Mesenchymal stem cell (in vitro differentiated cells and primary cell): ENCODE results near the gene TLCD5.

Source experiments
- DNase-seq: peaks from one replicate; pipeline ENCODE4 v3.0.0-alpha.2; 2013
- H2AFZ ChIP-seq: one replicate; pipeline ENCODE4 v1.6.1; 2013; ENCODE audit warnings: low read depth, mild to moderate bottlenecking, control low read depth, inconsistent platforms, low read length, moderate library complexity
- H2AK5ac ChIP-seq: 2 replicates; pipeline ENCODE4 v1.6.1; 2013; ENCODE audit warnings: low read length, moderate library complexity, mild to moderate bottlenecking, inconsistent platforms; ENCODE audit not compliant: severe bottlenecking
- H2BK120ac ChIP-seq: one replicate; pipeline ENCODE4 v1.6.1; 2013; ENCODE audit warnings: low read depth, mild to moderate bottlenecking, inconsistent platforms, low read length, moderate library complexity
- H2BK12ac ChIP-seq, 2 experiments: one replicate each; pipeline ENCODE4 v1.6.1; 2013; ENCODE audit warnings: inconsistent platforms in 2 of 2, low read length in 2 of 2, mild to moderate bottlenecking in 2 of 2, moderate library complexity in 2 of 2, control low read depth in 1 of 2
- H2BK15ac ChIP-seq: one replicate; pipeline ENCODE4 v1.6.1; 2013; ENCODE audit warnings: mild to moderate bottlenecking, low read depth, inconsistent platforms; ENCODE audit not compliant: poor library complexity, severe bottlenecking
- H2BK5ac ChIP-seq: 2 replicates; pipeline ENCODE4 v1.6.1; 2013; ENCODE audit warnings: low read depth, mild to moderate bottlenecking, low read length, control low read depth, inconsistent platforms; ENCODE audit not compliant: poor library complexity, severe bottlenecking
- H3K14ac ChIP-seq, 2 experiments: one replicate each; pipeline ENCODE4 v1.6.1; 2013; ENCODE audit warnings: inconsistent platforms in 2 of 2, low read length in 2 of 2, control low read depth in 1 of 2, mild to moderate bottlenecking in 1 of 2, moderate library complexity in 1 of 2
- H3K18ac ChIP-seq, 2 experiments: one replicate each; pipeline ENCODE4 v1.6.1; 2013; ENCODE audit warnings: inconsistent platforms in 2 of 2, low read length in 2 of 2, control low read depth in 1 of 2, low read depth in 1 of 2, mild to moderate bottlenecking in 1 of 2
- H3K23ac ChIP-seq, 2 experiments: one replicate each; pipeline ENCODE4 v1.6.1; 2013; ENCODE audit warnings: inconsistent platforms in 2 of 2, low read length in 2 of 2, mild to moderate bottlenecking in 2 of 2, moderate library complexity in 2 of 2, control low read depth in 1 of 2
- H3K27ac ChIP-seq: 2 replicates; pipeline ENCODE4 v1.5.1; 2013; ENCODE audit warnings: mild to moderate bottlenecking, moderate library complexity, low read length, control low read depth, inconsistent platforms; ENCODE audit not compliant: poor library complexity, severe bottlenecking
- H3K27me3 ChIP-seq, 2 experiments: 2 replicates each; pipeline versions ENCODE4 v1.6.1 to v1.7.0; 2013; ENCODE audit warnings: low read length in 2 of 2, mild to moderate bottlenecking in 2 of 2, moderate library complexity in 2 of 2, control low read depth in 1 of 2, inconsistent platforms in 1 of 2; ENCODE audit not compliant: control insufficient read depth in 1 of 2, insufficient read depth in 1 of 2
- H3K36me3 ChIP-seq, 2 experiments: 2 replicates each; pipeline versions ENCODE4 v1.6.1 to v1.7.0; 2013; ENCODE audit warnings: low read length in 2 of 2, control low read depth in 1 of 2, inconsistent platforms in 1 of 2, low read depth in 1 of 2, mild to moderate bottlenecking in 1 of 2; ENCODE audit not compliant: insufficient read depth in 2 of 2, control insufficient read depth in 1 of 2
- H3K4ac ChIP-seq, 2 experiments: one replicate each; pipeline ENCODE4 v1.6.1; 2013; ENCODE audit warnings: inconsistent platforms in 2 of 2, low read length in 2 of 2, mild to moderate bottlenecking in 2 of 2, moderate library complexity in 2 of 2, control low read depth in 1 of 2, low read depth in 1 of 2
- H3K4me1 ChIP-seq: 2 replicates; pipeline ENCODE4 v1.6.1; 2013; ENCODE audit warnings: low read depth, low read length, control low read depth; ENCODE audit not compliant: control insufficient read depth, insufficient read depth
- H3K4me2 ChIP-seq: 2 replicates; pipeline ENCODE4 v1.6.1; 2013; ENCODE audit warnings: low read length, mild to moderate bottlenecking, inconsistent platforms; ENCODE audit not compliant: poor library complexity, severe bottlenecking
- H3K4me3 ChIP-seq, 2 experiments: 2 replicates each; pipeline versions ENCODE4 v1.5.1 to v1.7.0; 2013; ENCODE audit warnings: low read length in 2 of 2, mild to moderate bottlenecking in 2 of 2, control low read depth in 1 of 2, low read depth in 1 of 2; ENCODE audit not compliant: insufficient read depth in 1 of 2
- H3K79me1 ChIP-seq: replicated peaks from 2 replicates; pipeline ENCODE4 v1.6.1; 2013; ENCODE audit warnings: mild to moderate bottlenecking, control low read depth, low read length, inconsistent platforms; ENCODE audit not compliant: poor library complexity, severe bottlenecking
- H3K9ac ChIP-seq: 2 replicates; pipeline ENCODE4 v1.7.0; 2013; ENCODE audit warnings: mild to moderate bottlenecking, low read length, moderate library complexity
- H3K9me3 ChIP-seq: 2 replicates; pipeline ENCODE4 v1.7.0; 2013; ENCODE audit warnings: mild to moderate bottlenecking, low read length; ENCODE audit not compliant: control insufficient read depth
- H4K8ac ChIP-seq: one replicate; pipeline ENCODE4 v1.6.1; 2013; ENCODE audit warnings: inconsistent platforms, mild to moderate bottlenecking, low read length, moderate library complexity
- H4K91ac ChIP-seq: one replicate; pipeline ENCODE4 v1.6.1; 2013; ENCODE audit warnings: mild to moderate bottlenecking, low read length, inconsistent platforms
- WGBS: methylation state at CpG from one replicate; pipeline ENCODE4 v1.1.7; 2013; ENCODE audit warnings: mixed read lengths; 5-methylcytosine and 5-hydroxymethylcytosine counted together

TLCD5 gene

DNA sequence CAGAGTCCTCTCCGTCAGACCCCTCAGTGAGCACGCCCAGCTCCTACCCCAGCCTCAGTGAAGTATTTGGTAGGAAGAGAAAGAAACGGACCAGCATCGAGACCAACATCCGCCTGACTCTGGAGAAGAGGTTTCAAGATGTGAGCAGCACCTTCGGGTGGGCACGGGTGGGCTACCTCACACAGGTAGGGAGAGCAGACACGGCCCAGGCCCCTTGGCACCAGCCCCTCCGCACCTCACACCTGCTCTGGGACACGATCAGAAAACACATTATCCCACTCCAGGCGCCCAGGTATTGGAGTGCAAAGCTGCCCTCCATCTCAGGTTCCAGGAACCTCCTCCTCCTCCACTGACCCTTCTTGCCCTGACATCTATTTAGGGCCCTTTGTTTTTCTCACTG is 17.6 kb upstream of the TLCD5 start:
- H4K8ac ChIP-seq: no peak overlapping the region
- H2BK15ac ChIP-seq: no peak overlapping the region
- H4K91ac ChIP-seq: no peak overlapping the region
- no peak overlapping the region for H2BK12ac ChIP-seq
- H3K14ac ChIP-seq: no peak overlapping the region
- no peak overlapping the region for H3K4ac ChIP-seq
- no peak for DNase-seq
- no peak overlapping the region for H2AFZ ChIP-seq
- no peak overlapping the region for H3K18ac ChIP-seq
- no peak overlapping the region for H2BK120ac ChIP-seq
- H3K9ac ChIP-seq: no peak overlapping the region
- no peak overlapping the region for H2BK5ac ChIP-seq
- no peaks in the 10 kb centered on the region for H3K79me1 ChIP-seq
- no peak overlapping the region for H3K23ac ChIP-seq
- 97% methylated on average over 8 of the region's 11 CpGs for WGBS
- no peak overlapping the region for H2AK5ac ChIP-seq
- no peak overlapping the region for H3K4me2 ChIP-seq
- H3K36me3 ChIP-seq: no peaks in the 10 kb centered on the region
- H3K4me3 ChIP-seq: no peak overlapping the region
- no peaks in the 10 kb centered on the region for H3K9me3 ChIP-seq
- peaks cover 1% of the 10 kb centered on the region for H3K4me1 ChIP-seq
- no peak overlapping the region for H3K27ac ChIP-seq
- H3K27me3 ChIP-seq: peaks cover 0 to 26% of the 10 kb centered on the region in 2 experiments

DNA sequence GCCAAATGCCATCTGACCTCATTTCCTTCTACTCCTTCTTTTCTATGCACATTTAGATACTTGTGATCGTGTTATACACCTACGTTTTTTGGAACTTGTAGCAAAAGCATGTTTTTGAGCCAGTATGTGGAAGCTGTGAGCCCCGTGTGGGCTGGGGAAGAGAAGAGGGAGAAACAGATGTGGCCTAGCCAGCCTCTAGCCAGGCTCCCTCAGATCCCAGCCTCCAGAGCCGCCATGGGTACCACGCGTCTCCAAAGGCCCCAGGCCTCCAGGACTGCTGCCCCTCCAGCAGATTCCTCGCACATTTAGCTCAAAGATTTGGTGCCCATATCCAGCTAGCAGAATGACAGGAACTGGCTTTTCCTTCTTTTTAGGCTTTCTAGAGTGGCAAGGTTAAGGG is 17.0 kb upstream of the TLCD5 start:
- Histone ChIP-seq H2BK5ac (no peak overlapping the region), H3K27me3 (peaks cover 0 to 26% of the 10 kb centered on the region in 2 experiments), H3K4me1 (peaks cover 1% of the 10 kb centered on the region), H2BK15ac (no peak overlapping the region), H3K79me1 (no peaks in the 10 kb centered on the region), H3K27ac (no peak overlapping the region), H4K91ac (no peak overlapping the region), H3K9ac (no peak overlapping the region), H3K4me2 (no peak overlapping the region), H3K9me3 (no peaks in the 10 kb centered on the region), H3K18ac (no peak overlapping the region), H3K4ac (no peak overlapping the region), H2AK5ac (no peak overlapping the region), H3K36me3 (no peaks in the 10 kb centered on the region), H3K14ac (no peak overlapping the region), H2BK12ac (no peak overlapping the region), H2AFZ (no peak overlapping the region), H3K23ac (no peak overlapping the region), H4K8ac (no peak overlapping the region), H3K4me3 (no peak overlapping the region), H2BK120ac (no peak overlapping the region)
- DNase-seq: no peak
- 95% methylated on average over 7 of the region's 7 CpGs for WGBS

DNA sequence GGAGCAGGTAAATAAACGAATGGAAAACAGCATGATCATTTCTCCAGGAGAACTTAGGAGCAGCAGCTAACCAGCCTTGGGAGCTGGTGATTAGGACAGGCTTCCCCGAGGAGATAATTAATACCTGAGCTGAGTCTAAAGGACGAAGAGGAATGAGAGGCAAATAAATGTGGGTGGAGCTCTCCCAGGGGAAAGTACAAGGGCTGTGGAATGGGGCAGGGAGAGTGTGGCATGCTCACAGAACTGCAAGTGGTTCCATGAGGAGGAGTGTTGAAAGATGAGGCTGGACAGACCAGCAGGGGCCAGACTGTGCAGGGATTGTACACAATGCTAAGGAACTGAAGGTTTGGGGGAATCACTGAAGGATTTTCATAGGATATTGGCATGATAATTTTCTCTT is 14.2 kb upstream of the TLCD5 start:
- H3K4me1 ChIP-seq: peaks cover 1% of the 10 kb centered on the region
- no peak overlapping the region for H2BK12ac ChIP-seq
- H2BK5ac ChIP-seq: no peak overlapping the region
- H2AFZ ChIP-seq: no peak overlapping the region
- no peak overlapping the region for H3K23ac ChIP-seq
- H4K8ac ChIP-seq: no peak overlapping the region
- H2BK120ac ChIP-seq: no peak overlapping the region
- 79% methylated on average over 3 of the region's 3 CpGs for whole genome bisulfite sequencing
- no peak overlapping the region for H3K14ac ChIP-seq
- H3K79me1 ChIP-seq: no peaks in the 10 kb centered on the region
- no peaks in the 10 kb centered on the region for H3K9me3 ChIP-seq
- no peak overlapping the region for H3K27ac ChIP-seq
- DNase-seq: no peak
- H3K4ac ChIP-seq: no peak overlapping the region
- H4K91ac ChIP-seq: no peak overlapping the region
- H3K27me3 ChIP-seq: peaks cover 0 to 26% of the 10 kb centered on the region in 2 experiments
- no peaks in the 10 kb centered on the region for H3K36me3 ChIP-seq
- H3K4me3 ChIP-seq: no peak overlapping the region
- no peak overlapping the region for H3K4me2 ChIP-seq
- H2AK5ac ChIP-seq: no peak overlapping the region
- no peak overlapping the region for H2BK15ac ChIP-seq
- H3K9ac ChIP-seq: no peak overlapping the region
- no peak overlapping the region for H3K18ac ChIP-seq

DNA sequence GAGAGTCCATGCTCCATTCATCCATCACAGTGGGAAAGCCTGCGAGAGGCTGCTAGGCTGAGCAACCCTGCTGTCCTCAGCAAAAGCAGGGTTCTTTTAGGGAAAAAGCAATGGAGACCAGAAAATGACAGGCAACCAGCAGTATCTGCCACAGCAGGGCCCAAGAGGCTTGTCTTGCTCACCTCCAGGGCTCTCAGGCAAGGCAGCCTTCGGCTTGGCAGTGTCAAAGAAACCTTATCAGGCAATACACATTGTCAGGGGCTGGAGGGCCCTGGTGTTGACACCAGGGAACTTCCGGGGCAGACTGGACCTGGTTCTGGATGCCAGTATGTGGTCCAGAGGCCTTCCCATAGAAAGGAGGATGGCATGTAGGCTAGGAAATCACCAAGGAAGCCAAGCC is 10.2 kb upstream of the TLCD5 start:
- no peak overlapping the region for H3K14ac ChIP-seq
- no peak overlapping the region for H3K18ac ChIP-seq
- H3K9me3 ChIP-seq: no peaks in the 10 kb centered on the region
- no peak overlapping the region for H3K27ac ChIP-seq
- H3K23ac ChIP-seq: no peak overlapping the region
- no peaks in the 10 kb centered on the region for H3K36me3 ChIP-seq
- DNase-seq: no peak
- no peaks in the 10 kb centered on the region for H3K79me1 ChIP-seq
- H2BK15ac ChIP-seq: no peak overlapping the region
- H2BK120ac ChIP-seq: no peak overlapping the region
- no peak overlapping the region for H2BK12ac ChIP-seq
- no peak overlapping the region for H3K4ac ChIP-seq
- H3K27me3 ChIP-seq: peaks cover 0 to 42% of the 10 kb centered on the region in 2 experiments
- no peak overlapping the region for H3K9ac ChIP-seq
- H2AK5ac ChIP-seq: no peak overlapping the region
- no peaks in the 10 kb centered on the region for H3K4me1 ChIP-seq
- H4K8ac ChIP-seq: no peak overlapping the region
- H3K4me2 ChIP-seq: no peak overlapping the region
- WGBS: 78% methylated on average over 3 of the region's 3 CpGs
- no peak overlapping the region for H2AFZ ChIP-seq
- no peak overlapping the region for H2BK5ac ChIP-seq
- no peak overlapping the region for H3K4me3 ChIP-seq
- no peak overlapping the region for H4K91ac ChIP-seq
